ENCODE data around the gene PLCD1. TPM values are rescaled to one million over a fixed set of nuclear protein-coding genes. Genes with fewer than 3 reads are reported as not detected.

Gene PLCD1
- total and polyA plus RNA-seq, 2 of the 8 experiments (the other 6 are each of a cell fraction or from before 2014, with no cell fraction given) = 15.3 to 19.2 TPM

DNA sequence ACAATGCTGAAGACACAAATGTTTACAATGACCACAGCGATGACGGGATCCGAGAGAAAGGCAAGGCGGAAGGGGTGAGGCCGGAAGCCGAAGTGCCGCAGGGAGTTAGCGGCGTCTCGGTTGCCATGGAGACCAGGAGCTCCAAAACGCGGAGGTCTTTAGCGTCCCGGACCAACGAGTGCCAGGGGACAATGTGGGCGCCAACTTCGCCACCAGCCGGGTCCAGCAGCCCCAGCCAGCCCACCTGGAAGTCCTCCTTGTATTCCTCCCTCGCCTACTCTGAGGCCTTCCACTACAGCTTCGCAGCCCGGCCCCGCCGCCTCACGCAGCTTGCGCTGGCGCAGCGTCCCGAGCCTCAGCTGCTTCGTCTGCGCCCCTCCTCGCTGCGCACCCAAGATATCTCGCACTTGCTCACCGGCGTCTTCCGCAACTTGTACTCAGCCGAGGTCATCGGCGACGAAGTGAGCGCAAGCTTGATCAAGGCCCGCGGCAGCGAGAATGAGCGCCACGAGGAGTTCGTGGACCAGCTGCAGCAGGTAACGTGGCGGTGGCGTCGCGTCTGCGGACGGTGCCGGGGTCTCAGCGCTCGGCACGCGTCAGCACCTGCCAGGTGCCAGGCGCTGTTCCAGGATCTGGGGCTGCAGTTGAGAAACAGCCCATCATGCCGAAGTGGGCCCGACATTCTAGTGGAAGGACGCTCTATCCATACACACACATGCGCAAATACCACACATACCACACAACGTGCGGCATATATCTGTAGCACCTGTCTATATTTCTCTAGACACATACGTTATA is 9.9 kb upstream of the PLCD1 start, which contains the start of gene DLEC1 (continued):
- TF ChIP-seq, protein P1, sequence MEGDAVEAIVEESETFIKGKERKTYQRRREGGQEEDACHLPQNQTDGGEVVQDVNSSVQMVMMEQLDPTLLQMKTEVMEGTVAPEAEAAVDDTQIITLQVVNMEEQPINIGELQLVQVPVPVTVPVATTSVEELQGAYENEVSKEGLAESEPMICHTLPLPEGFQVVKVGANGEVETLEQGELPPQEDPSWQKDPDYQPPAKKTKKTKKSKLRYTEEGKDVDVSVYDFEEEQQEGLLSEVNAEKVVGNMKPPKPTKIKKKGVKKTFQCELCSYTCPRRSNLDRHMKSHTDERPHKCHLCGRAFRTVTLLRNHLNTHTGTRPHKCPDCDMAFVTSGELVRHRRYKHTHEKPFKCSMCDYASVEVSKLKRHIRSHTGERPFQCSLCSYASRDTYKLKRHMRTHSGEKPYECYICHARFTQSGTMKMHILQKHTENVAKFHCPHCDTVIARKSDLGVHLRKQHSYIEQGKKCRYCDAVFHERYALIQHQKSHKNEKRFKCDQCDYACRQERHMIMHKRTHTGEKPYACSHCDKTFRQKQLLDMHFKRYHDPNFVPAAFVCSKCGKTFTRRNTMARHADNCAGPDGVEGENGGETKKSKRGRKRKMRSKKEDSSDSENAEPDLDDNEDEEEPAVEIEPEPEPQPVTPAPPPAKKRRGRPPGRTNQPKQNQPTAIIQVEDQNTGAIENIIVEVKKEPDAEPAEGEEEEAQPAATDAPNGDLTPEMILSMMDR (IDR thresholded peaks at IDR 0.05; ENCODE audit: control extremely low read depth in 1 of 3, insufficient read depth in 1 of 3, low read depth in 1 of 3, low read length in 3 of 3) = no peak
- TF ChIP-seq NANOG (IDR thresholded peaks at IDR 0.05; ENCODE audit: insufficient read depth, low read depth, low read length, poor library complexity, severe bottlenecking) (no peak), MAFK (IDR thresholded peaks at IDR 0.05; ENCODE audit: low read depth, low read length) (no peak), CHD1 (IDR thresholded peaks at IDR 0.05; ENCODE audit: low read depth, low read length) (no peak), KDM1A (IDR thresholded peaks at IDR 0.05; ENCODE audit: borderline replicate concordance, low read length) (no peak), HDAC2 (IDR thresholded peaks at IDR 0.05; ENCODE audit: borderline replicate concordance in 1 of 2, low read depth in 2 of 2, low read length in 2 of 2) (0 out of 4 replicates have a peak, but pooled peaks of 1 of the 2 experiments have one; percentile 69), SAP30 (IDR thresholded peaks at IDR 0.05; ENCODE audit: insufficient read depth, insufficient replicate concordance, low read length) (peak; percentile 71), BACH1 (IDR thresholded peaks at IDR 0.05; ENCODE audit: low read length) (no peak), ASH2L (IDR thresholded peaks at IDR 0.05; ENCODE audit: low read length) (peak; percentile 63), JUN (IDR thresholded peaks at IDR 0.05; ENCODE audit: low read depth, low read length) (no peak), SIN3A (conservative IDR thresholded peaks at IDR 0.05 in 1 of 2, IDR thresholded peaks at IDR 0.05 in 1 of 2; ENCODE audit: low read depth in 1 of 2, low read length in 2 of 2) (peak; percentile 92 to 97), SIX5 (IDR thresholded peaks at IDR 0.05; ENCODE audit: low read depth, low read length) (no peak), NRF1 (IDR thresholded peaks at IDR 0.05; ENCODE audit: low read depth, low read length) (no peak), POLR2AphosphoS5 (IDR thresholded peaks at IDR 0.05; ENCODE audit: low read depth, low read length) (no peak)
- TF ChIP-seq, protein P2, sequence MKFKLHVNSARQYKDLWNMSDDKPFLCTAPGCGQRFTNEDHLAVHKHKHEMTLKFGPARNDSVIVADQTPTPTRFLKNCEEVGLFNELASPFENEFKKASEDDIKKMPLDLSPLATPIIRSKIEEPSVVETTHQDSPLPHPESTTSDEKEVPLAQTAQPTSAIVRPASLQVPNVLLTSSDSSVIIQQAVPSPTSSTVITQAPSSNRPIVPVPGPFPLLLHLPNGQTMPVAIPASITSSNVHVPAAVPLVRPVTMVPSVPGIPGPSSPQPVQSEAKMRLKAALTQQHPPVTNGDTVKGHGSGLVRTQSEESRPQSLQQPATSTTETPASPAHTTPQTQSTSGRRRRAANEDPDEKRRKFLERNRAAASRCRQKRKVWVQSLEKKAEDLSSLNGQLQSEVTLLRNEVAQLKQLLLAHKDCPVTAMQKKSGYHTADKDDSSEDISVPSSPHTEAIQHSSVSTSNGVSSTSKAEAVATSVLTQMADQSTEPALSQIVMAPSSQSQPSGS (IDR thresholded peaks at IDR 0.05; ENCODE audit: low read length) = no peak
- TF ChIP-seq, protein P3, sequence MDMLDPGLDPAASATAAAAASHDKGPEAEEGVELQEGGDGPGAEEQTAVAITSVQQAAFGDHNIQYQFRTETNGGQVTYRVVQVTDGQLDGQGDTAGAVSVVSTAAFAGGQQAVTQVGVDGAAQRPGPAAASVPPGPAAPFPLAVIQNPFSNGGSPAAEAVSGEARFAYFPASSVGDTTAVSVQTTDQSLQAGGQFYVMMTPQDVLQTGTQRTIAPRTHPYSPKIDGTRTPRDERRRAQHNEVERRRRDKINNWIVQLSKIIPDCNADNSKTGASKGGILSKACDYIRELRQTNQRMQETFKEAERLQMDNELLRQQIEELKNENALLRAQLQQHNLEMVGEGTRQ (IDR thresholded peaks at IDR 0.05; ENCODE audit: low read length) = no peak
- TF ChIP-seq, protein P4, sequence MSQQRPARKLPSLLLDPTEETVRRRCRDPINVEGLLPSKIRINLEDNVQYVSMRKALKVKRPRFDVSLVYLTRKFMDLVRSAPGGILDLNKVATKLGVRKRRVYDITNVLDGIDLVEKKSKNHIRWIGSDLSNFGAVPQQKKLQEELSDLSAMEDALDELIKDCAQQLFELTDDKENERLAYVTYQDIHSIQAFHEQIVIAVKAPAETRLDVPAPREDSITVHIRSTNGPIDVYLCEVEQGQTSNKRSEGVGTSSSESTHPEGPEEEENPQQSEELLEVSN (IDR thresholded peaks at IDR 0.05) = peak; percentile 94
